IPS DF 19.7 (cell line): ENCODE data around the gene NEAT1.

Experiments used
- DNase-seq: peaks from one replicate; pipeline ENCODE4 v3.0.0-alpha.2; 2013; ENCODE audit warnings: low read depth, low spot score

Gene NEAT1

DNA sequence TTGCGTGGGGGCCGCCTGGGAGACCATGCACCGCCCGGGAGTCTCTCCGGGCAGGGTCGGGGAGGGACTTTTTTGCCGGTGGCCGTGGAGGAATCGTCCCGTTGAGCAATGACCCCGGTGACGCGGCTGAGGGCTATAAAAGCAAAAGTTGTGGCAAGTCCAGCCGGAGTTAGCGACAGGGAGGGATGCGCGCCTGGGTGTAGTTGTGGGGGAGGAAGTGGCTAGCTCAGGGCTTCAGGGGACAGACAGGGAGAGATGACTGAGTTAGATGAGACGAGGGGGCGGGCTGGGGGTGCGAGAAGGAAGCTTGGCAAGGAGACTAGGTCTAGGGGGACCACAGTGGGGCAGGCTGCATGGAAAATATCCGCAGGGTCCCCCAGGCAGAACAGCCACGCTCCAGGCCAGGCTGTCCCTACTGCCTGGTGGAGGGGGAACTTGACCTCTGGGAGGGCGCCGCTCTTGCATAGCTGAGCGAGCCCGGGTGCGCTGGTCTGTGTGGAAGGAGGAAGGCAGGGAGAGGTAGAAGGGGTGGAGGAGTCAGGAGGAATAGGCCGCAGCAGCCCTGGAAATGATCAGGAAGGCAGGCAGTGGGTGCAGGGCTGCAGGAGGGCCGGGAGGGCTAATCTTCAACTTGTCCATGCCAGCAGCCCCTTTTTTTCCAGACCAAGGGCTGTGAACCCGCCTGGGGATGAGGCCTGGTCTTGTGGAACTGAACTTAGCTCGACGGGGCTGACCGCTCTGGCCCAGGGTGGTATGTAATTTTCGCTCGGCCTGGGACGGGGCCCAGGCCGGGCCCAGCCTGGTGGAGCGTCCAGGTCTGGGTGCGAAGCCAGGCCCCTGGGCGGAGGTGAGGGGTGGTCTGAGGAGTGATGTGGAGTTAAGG lies at the start of gene NEAT1:
NEAT1 (plus strand) TSS at position 166 of the 883 bp plus-strand sequence.
- no peak for DNase-seq

DNA sequence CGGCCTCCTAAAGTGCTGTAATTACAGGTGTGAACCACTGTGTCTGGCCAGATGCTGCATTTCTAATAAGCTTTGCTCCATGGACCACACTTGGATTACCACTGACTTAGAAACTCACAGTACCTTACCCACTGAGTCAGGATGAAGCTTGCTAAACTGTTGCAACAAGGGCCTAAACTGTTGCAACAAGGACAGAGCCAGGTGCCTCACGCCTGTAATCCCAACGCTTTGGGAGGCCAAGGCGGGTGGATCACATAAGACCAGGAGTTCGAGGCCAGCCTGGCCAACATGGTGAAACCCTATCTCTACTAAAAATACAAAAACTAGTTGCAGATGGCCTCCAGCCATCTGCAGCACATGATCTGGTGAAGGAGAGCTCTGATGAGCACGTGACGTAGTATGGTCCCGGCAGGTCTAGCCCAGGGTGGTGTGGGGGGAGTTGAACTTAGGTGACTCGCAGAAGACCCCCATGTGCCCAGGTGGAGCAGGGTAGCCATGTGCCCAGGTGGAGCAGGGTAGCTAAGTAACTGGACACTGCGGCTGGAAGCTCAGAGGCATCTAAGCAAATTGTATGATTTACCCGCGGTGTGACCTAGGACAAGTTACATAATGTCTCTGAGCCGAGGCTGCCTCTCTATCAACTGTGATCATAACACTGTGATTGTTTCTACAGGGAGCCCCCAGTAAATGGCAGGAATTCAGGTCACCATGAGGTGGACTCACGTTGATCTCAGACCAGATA lies 48.6 kb upstream of the NEAT1 start:
- DNase-seq: no peak

DNA sequence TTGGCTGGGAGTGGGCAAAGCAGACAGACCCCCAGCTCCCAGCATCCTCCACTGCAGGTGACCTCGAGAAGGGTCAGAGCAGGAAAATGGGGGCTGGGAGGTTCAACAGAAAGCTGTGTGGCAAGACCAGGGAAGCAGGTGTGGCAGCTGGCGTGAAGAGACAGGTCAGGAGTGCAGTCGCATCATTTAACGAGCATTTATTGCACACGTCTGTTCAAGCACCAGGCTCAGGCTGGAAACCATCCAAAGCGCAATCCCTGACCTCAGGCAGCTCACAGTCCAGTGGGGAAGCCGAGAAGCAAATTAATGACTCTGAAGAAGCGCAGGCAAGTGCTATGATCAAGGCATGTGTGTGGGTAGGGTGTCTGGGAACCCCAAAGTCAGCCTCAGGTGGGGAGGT lies 47.6 kb upstream of the NEAT1 start:
- DNase-seq: no peak

DNA sequence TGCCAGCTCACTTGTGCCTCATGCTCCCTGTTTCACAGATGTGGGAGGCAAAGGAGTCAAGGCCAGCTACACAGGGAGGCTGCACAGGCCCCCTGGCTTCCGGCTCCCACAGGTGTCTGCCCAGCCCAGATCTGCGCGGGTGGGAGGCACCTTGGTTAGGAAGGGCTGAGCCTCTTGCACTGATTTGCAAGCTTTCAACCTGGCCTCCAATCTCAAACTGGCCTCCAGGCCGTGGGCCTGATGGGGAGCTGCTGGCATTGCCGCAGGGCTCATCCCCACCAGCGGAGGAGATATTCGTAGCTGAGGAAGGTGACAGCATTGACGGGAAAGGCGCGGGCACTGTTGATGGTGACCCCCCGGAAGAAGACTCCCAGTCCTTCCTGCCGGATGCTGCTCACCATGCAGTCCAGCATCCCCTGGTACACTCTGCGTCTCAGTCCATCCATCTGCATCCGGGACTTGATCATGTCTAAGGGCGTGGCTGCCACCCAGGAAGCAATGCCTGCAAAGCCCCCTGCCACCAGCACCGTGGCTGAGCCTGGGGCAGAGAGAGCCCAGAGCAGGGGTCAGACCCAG lies 46.4 kb upstream of the NEAT1 start:
- no peak for DNase-seq

DNA sequence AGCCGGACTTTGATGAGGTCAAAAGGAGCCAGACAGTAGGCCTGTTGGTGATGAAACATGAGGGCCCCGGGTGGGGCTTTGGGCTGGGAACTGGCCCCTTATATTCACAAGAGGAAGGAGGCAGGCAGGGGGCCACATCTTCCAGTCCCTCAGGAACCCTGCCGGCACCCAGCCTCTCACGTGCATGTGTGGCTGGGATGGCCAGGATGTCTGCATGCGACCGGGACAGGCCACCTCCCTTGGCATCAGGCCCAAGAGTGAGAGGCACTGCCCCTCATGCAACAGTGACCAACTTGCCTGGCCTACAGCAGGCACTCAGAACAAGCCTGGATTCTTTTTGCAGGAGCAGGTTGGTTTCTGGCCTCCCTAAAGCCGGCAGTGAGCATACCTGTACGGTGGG lies 45.6 kb upstream of the NEAT1 start:
- DNase-seq: no peak

DNA sequence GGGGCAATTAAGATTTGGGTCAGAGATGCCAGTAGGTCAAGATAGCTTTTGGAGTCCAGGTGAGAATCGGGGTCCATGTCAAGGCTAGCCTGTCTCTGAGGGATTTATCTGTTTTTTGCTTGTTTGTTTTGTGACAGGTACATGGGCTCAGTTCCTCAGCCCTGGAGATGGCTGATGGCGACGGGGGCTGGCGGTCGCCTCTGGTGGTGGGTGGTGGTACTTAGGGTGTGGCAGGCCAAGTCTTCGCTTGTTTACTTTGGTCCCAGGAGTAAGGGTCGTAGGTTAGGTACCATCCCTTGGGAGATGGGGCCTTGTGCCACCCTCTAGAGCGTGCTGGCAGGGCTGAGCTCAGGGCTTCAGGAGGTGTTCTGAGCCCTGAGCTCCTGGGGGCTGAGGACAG lies 44.8 kb upstream of the NEAT1 start:
- DNase-seq: no peak

DNA sequence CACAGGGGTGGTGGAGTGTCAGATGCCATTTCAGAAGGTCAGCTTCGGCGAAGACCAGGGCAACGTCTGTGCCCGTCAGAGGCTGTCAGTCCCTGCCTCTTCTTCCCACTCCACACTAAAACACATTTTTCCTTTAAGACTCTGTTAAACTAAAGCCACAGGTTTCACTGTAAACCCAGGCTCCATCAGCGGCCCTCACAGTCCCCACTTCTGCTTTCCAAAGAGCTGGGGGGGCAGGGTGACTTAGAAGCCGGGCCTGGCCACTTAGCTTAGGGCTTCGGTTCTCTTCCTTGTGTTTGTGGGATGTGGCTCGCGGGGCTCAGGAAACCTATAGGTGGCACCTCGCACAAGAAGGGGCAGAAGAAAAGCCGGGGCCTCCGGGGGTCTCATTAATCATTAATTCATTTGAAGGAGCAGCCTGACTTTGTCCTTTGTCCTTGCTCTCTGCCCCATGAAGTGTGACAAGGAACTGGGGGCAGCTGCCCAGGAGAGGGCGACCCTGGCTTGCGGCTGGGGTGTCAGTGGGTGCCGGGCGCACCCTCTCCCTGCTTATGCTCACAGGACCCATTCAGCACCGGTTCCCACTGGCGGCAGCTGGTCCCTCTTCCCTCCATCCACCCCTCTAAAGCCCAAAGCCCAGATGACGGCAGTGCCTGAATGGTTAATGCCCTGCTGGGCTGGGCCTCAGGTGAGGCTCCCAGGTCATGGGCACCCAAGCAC lies 44.2 kb upstream of the NEAT1 start:
- no peak for DNase-seq

DNA sequence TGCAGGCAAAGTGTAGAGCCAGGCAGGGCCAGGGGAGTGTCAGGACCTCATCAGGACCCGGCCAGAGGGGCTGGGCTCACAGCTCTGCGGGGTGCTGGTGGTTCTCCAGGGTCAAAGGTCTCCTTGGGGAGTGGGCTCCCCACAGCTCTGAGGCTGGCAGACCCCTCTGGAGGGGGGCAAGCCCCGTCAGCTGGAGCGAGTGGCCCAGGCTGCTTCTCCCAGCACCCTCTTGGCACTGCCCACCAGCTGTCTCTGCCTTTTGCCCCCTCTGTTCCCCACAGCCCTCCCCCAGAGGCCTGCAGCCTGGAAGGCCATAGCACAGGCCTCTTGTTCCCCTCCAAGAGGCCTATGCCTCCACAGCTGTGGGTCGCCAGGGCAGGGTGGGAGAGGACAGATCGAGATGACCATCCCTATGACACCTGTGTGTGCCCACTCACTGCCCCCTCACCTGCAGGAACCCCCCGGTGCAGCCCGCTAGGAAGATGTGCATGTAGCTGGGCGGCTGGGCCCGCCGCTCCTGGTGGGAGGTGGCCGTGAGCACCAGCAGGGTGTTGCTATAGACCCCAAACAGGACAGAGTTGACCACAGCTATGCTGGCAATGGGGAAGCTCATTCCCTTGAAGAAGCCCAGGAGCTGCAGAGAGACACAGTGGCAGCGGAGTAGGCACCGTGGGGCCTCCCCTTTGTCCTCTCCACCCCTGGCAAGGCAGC lies 43.5 kb upstream of the NEAT1 start:
- no peak for DNase-seq

DNA sequence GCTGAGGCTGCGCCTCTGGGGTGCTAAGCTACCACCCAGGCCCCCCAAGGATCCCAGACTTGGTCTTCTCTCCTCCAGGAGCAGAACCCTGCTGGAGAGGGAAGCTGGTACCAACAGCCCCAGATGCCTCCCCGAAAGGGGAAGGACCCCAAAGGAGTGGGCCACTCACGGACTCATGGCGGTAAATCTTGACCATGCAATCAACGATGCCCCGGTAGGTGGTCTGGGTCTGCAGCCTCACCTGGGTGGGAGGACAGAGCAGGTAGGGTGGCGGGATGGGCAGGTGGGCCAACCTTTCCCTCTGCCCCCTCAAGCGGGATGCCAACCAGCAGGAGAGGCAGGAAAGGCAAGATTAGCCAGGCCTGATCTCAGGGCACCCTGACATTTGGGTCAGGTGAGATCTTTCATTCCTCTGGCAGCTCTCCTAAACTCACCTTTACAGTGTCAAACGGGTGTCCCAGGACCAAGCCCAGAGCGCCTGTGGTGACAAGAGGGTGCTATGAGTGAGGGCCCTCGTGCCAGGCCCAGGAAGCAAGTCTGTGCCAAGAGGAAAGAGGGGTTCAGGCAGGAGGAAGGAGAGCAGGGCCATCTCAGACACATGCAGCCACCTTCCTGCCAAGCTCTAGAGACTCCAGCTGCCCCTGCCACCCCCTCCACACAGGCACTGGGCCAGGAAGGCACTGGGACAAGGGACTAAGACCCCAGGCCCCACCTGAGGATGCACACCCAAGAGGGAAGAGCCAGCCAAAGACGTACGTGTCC lies 42.7 kb upstream of the NEAT1 start:
- DNase-seq: no peak

DNA sequence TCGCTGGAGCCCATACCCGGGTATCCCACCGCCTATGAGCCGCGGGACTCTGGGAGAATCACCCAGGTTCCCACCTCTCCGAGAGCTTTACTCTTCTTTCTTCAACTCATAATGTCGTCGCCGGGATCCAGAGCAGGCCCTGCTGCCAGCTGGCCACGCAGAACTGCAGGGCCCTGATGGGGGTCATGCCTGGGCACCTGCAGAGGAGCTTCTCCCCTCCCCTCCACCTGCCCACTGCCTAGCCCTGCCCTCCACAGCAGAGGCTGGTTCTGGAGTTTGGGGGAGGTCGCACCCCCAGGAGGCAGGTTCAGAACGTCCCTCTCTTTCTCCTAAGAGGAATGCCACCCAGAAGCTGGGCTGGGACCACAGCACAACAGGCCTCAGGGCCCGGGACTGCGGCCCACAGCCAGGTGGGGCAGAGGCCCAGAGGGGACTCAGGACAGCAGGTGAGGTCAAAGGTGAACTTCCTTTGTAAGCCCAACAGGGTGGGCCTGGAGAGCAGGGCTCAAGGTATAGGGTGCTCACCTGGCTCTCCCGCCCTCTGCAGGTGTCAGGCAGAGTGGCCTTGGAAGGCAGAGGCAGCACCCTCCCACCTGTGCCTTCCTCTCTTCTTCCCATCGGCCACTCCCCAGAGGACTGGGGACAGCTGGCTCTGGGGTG lies 42.0 kb upstream of the NEAT1 start:
- DNase-seq: no peak

DNA sequence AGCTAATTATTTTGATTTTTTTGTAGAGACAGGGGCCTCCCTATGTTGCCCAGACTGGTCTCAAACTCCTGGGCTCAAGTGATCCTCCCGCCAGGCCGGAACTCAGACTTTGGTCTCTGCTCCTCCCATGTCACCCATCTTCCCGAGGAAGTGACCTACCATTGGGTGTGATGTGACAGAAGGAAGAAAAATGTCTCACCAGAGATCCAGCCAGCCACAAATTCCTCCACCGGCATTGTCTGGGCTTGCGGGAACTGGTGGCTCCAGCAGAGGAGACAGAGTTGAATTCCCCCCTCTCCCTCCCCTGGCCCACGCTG lies 40.9 kb upstream of the NEAT1 start:
- DNase-seq: no peak

DNA sequence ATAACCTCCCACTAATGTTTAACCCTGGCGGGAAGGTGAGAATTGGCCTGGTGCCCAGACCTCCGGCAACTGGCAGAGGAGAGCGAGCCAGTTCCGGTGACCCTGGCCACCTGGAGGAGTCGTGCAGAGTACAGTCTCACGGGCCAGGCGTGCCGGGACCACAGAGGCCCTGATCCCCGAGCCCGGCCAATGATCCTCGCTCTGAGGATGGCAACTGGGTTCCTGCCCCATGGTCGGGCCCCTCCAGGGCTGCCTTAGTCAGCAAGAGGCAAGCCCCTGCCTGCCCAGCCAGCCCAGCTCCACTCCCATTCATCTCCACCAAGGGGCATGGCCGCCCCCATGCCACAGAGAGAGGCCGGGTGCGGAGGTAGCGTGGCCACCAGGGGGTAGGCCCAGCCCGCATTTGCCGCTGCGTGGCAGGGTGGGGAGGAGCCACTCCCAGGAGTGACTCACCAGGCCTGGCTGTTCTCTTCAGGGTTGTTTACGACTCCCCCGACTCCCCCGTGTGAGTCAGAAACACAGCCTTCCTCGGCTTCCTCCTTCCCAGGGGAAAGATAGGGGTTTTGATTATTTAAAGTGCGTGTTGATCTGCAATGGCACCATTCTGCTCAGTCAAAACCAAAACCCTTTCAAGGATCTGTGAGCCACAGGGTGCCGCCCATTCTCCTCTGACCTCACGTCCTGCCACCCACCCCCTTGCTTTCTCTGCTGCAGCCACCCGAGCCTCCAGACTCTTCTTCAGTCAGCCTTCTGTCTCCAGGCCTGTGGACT lies 40.4 kb upstream of the NEAT1 start, which contains the start of gene SLC25A45:
SLC25A45 (minus strand) TSS at position 614 of the 771 bp plus-strand sequence. CDS start 695 bp downstream, outside the sequence.
- no peak for DNase-seq

DNA sequence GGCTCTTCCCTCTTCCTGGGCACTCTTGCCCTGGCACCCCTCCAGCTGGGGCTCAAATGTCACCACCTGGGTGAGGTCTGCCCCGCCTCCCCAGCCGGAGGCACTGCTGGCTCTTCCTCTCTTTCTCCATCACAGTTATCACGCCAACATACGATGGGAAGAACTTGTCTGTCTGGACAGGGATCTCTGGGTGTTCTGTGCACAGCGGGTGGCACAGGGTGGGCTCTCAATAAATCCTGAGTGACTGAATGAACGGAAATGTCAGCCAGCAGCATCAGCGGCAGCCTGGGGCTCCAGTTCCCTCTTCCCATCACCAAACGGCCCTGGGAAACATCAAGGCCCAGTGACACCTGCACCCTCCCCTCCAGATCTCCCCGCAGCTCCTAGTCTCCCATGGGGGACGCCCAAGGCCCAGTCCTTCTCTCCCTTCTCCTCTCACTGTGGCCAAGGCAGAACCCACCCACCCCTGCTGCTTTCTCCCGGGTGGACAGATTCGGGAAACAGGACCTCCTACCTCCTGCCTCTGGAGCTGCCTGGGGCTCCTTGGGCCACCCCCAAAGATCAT lies 39.7 kb upstream of the NEAT1 start:
- DNase-seq: no peak

DNA sequence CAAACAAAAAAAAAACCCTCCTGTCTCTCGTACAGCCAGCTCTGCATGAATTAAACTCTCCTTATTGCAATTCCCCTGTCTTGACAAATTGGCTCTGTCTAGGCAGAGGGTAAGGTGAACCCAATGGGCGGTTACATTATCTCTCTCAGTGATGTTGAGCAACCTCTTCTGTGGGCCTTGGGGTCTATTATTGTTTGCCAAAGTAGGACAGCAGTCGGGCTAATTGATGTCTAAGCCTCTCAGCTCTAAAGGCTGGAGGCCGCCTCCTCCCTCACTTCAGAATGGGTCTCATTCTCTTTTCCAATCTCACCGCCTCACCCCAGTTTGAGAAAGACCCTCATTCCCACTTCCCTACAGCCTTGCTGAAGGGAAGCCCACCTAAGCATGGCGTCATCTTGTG lies 38.8 kb upstream of the NEAT1 start:
- DNase-seq: no peak

DNA sequence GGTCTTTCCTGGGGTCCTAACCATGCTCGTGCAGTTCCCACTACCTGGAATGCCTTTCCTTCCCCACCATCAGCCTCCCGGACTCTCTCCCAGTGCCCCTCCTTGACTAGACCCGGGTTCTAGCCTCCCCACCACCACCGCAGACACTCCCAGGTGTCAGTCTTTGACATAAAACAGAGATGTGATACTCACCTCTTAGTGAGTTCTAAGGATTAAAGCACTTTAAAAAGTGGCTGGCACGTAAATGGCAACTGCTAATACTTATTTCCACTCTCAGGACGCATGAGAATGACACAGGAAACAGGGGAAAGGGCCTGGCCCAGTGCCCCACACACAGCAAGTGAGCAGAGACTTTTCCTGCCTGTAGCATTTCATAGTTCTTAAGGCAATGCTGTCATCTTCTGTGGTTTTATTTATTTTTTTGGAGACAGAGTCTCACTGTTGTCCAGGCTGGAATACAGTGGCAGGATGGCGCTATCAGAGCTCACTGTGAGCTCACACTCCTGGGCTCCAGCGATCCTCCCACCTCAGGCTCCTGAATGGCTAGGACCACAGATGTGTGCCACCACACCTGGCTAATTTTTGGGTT lies 38.2 kb upstream of the NEAT1 start:
- no peak for DNase-seq

DNA sequence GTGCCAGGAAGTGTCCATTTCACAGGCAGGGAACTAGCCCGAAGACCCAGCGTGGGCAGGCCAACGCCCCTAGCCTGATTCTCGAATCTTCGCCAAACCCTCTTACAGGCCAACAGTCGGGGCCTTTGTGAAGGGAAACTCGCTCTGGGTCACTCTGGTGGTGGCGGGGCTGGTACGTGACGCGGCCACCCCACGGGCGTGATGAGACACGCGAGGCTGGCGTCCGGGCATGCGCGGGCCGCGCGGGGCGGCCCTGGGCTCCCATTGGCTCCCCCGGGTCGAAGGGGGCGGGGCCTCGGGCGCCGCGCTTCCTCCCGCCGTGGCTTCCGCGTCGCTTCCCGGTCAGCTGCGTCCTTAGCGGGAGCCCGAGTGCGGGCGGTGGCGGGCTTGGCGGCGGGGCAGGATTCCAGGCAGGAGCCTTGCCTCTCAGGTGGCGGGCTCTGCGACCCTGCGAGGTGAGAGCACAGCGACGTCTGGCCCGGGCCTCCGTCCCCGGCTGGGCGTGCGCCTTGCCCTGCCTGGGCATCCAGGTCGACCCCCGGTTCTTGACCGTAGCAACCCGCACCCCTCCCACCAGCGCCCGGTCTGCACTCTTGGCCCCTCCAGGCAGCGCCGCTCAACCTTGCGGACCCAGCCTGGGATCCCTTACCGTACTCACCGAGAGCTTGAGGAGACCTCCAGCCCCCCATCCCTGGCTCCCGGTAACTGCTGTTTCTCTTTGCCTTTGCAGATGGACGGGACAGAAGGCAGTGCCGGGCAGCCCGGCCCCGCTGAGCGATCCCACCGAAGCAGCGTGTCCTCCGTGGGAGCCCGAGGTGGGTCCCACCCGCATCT lies 36.1 kb upstream of the NEAT1 start, which contains the start of gene FRMD8:
FRMD8 (plus strand) TSS at position 331 of the 834 bp plus-strand sequence; CDS start at position 731, 400 bp downstream.
- no peak for DNase-seq

DNA sequence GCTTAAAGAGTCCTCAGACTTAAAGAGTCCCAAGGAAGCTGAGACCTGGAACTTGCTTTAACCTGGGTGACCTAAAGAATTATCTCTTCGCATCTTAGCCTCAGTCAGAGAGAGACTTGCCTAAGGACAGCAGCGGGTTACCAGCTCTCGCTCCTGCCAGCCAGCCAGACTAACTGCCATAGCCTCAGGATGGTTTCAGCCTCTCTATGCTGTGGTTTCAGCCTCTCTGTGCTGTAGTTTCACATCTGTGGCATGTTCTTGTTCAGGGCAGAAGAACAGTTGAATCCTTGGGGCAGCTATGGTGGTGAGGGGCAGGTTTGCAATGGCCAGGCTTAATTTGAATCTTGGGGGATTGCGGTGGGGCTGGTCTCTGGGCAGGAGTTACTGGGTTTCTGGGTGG lies 33.9 kb upstream of the NEAT1 start:
- DNase-seq: no peak
